HG03571 (cell line): ENCODE measurements around the gene SYT5.
A peak's percentile ranks its signal among the peaks of the same experiment; 100 is the strongest.
"Not testable (repeated sequence)": the region's sequence is repeated elsewhere in the genome, so short reads cannot be mapped to it uniquely, and the experiment has no call there.

Experiments
- ATAC-seq: cut with Tn5 transposase; IDR thresholded peaks from one replicate; pipeline ENCODE4 v1.9.1; 2021; ENCODE audit not compliant: unreplicated experiment

SYT5 gene

DNA sequence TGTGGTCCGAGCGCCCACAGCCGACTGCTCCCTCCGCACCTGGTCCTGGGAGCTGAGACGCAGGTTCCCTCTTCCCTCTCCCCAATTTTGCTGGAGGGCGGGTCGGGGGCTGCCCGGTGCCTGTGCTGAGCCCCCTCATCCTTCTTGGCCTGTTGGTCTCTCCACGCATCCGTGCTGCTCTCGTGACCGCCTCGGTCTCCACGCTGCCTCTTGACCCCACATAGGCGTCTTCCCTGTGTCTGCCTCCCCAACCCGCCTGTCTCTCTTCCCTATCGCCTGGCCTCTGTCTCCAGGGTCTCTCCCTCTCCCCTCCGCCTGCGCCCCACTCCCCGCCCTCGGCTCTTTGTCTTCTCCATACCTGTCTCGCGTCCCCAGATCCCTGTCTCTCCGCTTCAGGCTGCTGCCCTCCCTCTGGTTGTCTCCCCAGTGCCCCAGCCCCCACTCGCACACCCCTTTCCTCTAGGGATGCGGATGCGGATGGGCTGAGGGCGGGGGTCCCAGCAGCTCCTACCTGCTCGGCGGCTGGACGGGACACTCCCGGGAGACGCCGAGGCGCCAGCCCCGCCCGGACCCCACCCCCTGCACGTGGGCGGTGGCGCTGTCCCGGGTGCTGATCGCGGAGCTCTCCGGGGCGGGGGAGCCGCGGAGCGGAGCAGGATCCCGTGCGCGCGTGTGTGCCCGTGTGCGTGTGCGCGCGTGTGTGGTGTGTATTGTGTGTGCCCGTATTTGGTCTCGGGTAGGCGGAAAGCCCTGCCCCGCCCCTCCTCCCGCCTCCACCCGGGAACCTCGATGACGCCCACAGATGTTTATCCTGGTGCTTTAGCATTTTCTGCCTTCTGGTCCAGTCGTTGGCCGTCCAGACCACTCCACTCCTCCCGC is at the start of gene SYT5:
Gene SYT5 (minus strand): TSS at position 684 of the 879 bp plus-strand sequence. CDS start 1,248 bp downstream, outside the sequence.
- ATAC-seq = peak; percentile 10

DNA sequence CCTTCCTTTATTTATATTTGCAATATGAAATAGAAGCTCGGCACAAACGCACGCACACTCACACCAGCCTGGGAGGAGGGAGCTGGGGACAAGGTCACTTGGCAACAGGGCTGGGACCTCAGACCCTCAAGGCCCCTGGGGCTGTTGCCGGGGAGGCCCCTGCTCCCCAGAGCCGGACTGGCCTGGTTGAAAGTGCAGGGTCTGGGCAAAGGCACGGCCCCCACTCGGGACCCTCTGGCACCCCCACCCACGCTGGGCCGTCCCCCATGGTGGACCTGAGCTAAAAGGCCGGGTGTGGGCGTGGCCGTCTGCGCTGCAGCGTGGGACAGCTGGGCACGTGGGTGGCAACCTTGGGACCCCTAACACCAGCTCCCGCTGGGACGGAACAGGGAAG is 49.7 kb upstream of the SYT5 start:
- no peak for ATAC-seq

DNA sequence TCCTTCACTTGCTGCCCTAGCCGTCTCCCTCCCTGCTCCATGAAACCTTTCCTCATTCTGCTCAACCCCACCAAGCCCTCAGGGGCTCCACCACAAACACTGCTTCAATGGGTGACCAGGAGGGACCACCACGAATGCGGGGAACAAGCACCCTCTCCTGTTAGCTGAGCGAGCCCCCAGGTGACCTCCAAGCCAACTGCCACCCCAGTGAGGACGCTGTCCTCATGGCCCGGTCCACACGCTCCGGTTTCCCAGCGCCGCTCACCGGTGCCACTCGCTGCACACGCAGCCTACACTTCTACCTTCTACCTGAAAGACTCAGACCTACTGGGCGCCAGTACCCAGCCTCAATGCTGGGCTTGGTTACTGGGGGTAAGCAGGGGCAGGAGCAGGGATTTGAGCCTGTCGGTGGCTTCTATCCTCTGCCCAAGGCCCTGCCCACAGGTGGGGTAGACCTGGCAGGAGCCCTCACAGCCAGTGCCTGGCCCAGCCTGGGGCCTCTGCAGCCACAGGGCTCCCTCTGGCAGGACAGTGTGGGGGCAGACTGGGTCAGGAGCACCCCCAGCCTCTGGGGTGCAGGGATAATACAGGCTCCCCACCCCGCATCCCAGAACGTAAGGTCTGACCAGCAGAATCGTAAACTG is 49.2 kb upstream of the SYT5 start:
- ATAC-seq = no peak

DNA sequence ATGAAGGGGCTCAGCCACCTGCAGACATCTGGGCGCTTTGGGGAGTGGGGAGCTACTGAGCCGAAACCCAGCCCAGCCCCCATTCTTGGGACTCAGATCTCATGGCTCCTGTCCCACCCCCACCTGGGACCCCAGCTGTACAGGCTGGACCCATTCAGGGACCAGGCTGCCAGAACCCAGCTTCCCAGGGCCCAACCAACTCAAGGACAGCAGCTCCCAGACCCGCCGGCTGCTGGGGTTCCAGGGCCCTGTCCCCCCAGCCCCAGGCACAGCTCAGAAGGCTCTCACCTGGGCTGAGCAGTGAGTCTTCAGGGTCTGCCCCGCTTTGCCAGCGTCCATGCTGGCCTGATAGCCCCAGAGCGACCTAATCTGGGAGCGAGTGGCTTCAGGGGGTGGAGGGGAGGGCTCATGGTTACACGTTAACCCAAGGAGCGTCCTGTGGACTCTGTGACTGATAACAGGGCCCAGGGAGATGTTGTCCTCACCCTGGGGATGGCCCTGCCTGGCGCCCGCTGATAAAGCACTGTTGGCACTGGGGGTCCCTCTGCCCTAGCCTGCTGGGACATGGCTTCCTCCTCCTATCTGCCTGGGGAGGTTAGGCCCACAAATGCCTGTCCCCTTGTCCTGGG is 48.4 kb upstream of the SYT5 start, which contains the start of gene TMEM86B:
Gene TMEM86B (minus strand): TSS at position 361 of the 629 bp plus-strand sequence. CDS start 22 bp downstream, at position 339.
- ATAC-seq = no peak

DNA sequence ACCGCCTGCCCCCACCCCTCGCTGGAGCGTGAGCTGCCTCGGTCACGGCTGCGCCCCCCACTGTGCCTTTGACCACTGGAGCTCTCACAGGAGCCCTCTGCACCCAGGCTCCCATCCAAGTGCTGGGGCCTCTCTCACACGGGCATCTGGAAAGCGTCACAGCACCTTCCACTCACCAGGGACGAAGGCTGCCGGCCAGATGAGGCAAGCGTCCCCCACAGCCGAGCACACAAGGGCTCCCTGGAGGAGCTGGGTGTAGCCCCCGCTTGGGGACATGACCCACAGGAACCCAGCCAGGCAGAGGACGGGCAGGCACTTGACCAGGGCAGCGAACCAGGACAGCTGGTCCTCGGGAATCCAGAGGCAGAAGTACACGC is 47.9 kb upstream of the SYT5 start:
- ATAC-seq = no peak

DNA sequence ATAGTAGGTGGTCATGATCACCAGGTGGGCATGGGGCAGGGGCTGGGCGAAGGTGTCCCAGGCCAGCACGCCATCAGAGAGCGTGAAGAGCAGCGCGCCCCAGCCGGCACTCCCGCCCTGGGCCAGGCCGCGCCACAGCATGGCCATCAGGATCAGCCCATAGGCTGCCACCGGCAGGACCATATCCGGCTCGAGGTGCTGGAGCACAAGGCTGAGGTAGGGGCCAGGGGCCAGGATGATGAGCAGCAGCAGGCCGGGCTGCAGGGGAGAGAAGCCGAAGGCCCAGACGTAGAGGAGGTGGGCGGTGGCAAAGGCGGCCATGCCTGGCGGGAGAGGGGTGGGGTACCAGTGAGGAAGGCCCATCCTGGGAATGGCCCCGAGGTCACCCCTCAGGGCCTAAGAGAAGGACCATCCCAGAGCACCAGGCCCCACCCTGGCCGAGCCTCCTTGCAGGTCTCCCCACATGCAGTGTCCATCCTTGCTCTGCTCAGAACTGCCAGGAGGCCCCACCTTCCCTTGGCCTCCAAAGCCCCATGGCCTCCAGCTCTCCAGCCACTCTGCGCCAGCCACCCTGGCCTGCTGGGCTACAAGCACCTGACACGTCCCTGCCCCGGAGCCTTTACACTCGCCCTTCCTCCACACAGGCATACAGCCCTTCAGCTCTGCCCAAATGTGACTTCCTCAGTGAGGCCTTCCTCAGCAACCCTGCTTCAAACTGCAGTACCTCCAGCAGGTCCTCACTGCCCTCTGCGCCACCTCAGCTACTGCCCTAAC is 47.3 kb upstream of the SYT5 start:
- ATAC-seq = no peak

DNA sequence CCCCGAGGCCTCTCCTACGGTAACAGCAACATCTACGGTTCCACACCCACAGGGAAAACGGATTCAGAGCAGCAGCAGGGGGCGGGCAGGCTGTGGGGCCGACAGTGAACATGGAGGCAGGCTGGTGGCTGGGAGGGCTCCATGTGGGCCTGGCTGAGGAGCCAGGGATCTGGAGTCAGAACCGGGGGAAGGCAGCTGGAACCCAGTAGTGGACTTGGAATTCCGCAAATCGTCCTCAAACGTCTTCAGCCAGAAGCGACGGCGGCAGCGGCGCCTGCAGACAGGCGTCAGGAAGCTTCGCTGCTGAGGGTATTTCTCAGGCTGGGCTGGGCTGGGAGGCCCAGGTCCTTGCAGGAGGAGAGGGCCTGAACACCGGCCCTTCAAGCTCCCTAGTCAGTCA is 46.7 kb upstream of the SYT5 start:
- no peak for ATAC-seq

DNA sequence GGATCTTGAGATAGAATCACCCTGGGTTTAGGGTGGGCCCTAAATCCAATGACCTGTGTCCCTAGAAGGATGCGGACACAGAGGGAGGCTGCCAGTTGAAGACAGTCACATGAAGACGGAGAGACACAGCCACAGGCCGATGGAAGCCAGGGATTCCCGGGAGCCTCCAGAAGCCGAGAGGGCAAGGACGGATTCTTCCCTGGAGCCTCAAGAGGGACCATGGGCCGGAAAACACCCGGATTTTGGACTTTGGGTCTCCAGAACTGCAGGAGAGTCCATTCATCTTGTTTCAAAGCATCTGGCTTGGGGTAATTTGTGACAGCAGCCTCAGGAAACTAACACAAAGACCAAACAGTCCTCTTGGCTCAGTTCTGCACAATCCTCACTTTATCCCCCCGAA is 46.2 kb upstream of the SYT5 start:
- ATAC-seq = no peak

DNA sequence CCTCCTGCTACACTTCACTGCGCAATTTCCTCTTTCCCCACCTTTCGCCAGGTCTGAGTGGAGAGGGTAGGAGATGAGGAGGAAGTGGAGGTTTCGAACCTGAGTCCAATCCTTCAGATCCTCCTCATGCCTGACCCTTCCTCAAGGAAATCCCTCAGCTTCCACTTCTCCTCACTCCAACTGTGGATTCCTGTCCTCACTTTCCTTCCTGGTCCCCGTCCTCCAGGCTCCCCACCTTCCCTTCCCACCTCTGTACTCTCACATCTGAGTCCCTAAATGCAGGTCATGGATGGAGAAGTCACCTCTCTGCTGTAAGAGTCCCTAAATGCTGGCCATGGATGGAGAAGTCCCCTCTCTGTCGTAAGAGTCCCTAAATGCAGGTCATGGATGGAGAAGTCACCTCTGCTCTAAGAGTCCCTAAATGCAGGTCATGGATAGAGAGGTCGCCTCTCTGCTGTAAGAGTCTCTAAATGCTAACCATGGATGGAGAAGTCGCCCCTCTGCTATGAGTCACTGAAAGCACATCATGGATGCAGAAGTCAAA is 45.4 kb upstream of the SYT5 start:
- ATAC-seq = no peak

DNA sequence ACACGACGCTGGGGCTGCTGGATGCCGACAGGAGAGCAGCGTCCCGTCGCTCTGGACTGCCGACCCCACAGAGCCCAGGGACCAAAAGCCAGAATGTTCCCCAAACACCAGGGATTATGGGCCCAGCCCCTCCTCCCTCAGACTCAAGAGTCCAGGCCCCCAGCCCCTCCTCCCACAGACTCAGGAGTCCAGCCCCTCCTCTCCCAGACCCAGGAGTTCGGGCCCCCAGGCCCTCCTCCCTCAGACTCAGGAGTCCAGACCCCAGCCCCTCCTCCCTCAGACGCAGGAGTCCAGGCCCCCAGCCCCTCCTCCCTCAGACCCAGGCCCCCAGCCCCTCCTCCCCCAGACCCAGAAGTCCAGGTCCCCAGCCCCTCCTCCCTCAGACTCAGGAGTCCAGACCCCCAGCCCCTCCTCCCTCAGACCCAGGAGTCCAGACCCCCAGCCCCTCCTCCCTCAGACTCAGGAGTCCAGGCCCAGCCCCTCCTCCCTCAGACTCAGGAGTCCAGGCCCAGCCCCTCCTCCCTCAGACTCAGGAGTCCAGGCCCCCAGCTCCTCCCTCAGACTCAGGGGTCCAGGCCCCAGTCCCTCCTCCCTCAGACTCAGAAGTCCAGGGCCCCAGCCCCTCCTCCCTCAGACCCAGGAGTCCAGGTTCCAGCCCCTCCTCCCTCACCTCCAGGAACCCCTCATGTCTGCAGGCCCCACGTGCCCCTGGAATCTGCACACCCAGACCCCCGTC is 44.8 kb upstream of the SYT5 start:
- ATAC-seq = not testable (repeated sequence)

DNA sequence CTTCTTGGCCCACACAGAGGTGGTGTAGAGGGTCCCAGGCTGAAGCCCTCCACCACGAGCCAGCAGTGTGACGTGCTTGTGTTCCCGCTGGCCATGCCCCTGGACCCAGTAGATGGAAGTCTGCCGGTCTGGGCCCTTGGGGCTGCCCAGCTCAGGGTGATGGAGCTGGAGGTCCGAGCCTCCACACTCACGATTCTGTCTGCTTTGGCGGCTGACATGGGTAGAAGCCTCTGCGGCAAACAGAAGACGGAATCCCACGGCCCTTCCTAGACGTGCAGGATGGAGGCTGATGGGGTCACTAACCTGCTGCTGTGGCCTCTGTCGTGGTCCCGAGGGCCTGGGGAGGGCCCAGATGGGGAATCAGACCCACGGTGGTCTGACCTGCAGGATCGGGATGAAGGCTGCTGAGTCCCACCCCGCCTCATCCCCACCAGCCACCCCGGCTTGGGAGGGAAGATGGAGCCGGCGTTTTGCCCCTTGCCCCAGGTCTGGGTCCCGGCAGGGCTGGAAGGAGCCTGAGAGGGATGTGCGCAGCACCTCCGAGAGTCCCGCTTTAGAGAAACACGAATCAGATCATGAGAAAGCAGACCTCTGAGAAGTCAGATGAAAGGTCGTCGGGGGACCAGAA is 44.1 kb upstream of the SYT5 start:
- no peak for ATAC-seq

DNA sequence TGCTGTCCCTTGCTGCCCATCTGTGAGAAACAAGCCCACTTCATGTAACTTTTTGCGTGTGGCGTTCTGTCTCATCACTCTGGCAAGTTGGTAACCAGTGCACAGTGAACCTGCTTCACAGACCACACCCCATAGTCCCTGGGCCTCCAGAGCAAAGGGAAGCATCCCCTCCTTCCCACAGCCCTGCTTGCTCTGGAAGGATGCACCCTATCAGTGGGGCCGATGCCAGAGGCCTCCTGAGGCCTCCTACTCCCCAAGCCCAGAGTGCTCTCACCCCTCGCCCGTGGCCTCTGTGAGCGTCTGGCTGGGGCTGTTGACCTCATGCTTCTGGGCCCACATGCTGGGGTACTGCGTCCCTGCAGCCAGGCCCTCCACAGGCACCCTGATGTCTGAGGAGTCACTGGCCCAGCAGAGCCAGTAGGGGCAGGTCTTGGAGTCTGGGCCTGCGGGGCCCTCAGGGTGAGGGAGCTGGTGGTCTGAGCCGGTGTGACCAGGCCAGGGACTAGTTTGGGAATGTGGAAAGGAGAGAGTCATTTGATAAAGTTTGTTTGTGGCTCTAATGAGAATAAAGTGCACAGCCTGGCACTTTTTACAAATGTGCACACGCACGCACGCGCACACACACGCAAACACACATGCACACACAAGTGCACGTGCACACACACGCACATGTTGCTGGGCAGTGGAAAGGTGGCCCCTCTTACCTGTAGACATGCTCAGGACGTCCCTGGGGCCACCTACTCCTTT is 43.4 kb upstream of the SYT5 start:
- ATAC-seq = no peak

DNA sequence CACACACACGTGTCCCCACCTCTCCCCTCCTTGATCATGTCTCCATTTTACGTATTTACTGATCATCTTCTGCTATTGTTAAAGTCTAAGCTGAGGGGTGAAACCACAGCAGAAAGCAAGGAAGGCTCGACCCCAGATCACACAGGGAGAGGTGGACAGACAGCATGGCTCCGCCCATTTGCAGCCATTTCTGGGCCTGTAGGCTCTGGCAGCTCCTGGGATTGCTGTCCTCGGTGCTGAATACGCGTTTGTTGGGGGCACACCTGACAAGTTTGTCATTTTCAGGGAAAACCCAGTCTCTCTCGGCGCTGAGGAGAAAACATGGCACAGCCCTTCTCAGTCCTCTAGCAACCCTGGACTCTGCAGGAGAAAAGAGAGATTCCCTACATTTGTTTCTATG is 40.4 kb upstream of the SYT5 start:
- no peak for ATAC-seq

DNA sequence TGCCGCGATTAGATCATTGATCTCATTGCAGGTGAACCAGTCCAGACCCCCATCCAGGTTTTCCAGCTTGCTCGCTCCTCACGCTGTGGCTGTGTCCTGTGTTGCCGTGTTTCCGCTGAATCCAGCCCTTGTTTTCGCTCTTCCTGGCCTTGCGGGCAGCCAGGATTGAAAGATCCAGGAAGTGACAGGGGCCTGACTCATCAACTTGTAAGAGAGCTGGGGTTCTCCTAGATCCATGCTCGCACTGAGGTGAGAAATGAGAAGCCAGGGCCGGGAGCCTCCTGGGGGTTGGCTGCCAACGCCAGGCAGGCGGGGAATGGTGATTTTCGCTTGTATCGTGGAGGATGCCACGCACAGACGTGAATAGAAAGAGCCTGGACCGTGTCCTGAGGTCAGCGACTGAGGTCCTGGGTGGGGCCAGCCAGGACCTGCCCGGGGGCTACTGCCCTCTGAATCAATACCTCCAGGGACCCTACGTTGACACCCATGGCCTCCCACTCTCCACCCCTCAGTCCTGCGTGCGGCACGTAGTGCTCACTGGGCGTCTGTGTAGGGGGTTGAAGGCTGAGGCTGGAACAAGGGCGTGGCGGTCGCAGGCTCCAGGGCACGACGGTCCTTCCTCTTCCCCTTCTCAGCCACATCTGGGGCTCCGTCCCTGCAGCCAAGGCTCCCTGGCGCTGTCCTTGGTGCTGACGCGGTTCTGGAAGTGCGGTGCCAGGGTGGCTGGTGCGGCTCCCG is 36.5 kb upstream of the SYT5 start:
- no peak for ATAC-seq

DNA sequence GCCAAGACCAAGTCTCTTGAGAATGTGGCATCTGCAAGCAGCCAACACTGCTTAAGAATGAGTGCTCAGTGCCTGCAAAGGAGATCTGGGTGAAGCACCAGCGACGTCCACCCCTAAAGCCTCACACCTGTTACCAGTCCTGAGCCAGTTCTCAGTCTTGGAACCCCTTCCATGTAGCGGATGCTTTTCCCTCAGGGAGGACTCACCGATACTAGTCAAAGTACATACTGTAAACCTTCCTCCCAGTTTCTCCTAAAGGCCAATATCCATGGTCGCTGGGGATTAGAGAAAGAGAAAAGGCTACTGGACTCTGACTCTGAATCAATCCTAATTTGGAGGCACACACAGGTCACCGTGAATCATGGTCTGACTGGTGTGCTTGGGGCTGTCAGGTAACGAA is 33.5 kb upstream of the SYT5 start:
- no peak for ATAC-seq

DNA sequence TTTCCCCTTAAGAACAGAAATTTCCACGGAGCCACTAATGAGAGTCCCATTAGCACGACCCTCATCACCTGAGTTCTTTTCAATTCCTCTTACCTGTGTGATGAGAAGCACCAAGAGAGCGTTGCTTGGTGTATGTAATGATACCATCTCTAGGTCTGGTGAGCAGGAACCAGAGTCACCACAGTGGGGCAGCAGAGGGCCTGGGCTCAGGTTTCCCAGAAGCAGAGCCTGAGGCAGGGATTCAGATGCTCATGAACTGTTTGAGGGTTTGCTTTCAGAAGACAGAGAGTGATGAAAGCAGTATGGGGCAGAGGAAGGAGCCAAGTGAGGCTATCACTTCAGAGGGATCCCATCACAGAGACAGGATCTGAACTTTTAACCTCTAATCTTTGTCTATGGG is 32.4 kb upstream of the SYT5 start:
- no peak for ATAC-seq

DNA sequence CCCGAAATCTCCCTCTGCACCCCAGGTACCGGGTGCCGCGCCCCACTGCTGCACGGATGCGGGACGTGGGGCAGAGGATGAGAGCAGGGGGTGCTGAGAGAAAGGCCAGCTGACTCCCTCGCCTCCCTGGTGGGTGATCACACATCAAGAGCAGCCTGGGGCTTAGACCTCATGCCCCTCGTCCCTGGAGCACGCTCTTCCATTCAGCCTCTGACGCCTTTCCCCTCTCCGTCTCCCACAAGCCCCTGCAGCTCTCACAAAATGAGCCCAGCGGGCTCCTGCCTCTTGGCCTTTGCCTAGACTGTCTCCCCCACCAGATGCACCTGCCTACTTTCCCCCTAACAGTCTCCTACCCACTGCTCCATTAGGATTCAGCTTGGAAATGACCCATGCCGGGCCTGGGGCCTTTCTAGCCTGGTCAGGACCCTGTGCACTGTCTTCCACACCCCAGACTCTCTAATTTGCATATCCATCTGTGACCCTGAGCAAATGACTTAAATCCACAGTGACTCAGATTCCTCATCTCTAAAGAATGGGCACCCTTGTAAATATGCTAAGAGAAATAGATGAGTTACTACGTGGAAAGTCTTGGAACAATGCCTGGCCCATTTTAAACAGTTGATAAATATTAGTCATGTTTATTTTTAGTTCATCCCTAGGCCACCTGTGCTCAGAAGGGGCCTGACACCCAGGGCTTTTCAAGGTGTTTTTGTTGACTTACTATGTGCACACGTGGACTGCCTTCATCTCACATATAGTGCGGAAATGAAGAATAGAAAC is 29.8 kb upstream of the SYT5 start:
- no peak for ATAC-seq
